Body of pancreas (tissue), 4 donors: ENCODE data around the gene VAV2.

Experiments used
- POLR2A ChIP-seq, 3 donors: fragments of 450-650 bp; IDR thresholded peaks; one replicate each; pipeline ENCODE4 v1.6.1; 2016; ENCODE audit warnings: antibody characterized with exemption in 3 of 3, mild to moderate bottlenecking in 2 of 3
- TF ChIP-seq, protein P1 (sequence below), 7 experiments: fragments of 450-650 bp in 4 of 7; fragments of 200-600 bp in 3 of 7; sonication (generic) in 3 of 7; IDR thresholded peaks; one replicate each; pipeline ENCODE4 v1.5.1; 2016 to 2019; ENCODE audit warnings: antibody characterized with exemption in 7 of 7

DNA sequence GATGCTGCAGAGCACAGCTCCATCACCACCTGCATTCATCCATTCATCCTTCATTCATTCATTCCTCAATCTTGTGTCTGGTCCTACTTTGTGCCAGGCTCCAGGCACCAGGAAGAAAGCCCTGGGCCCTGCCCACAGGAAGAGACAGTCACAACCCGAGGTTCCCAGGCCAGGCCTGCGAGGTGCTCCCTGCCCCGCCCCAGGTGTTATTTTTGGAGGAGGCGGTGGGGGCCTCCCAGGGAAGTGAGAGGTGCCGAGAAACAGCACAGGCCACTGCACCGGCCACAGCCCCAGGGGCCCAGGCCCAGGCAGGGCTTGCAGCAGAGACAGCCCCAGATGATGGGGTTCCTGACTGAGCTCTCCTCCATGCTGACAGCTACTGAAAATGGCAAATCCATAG lies 33.4 kb downstream of the VAV2 start:
- TF ChIP-seq, protein P1, sequence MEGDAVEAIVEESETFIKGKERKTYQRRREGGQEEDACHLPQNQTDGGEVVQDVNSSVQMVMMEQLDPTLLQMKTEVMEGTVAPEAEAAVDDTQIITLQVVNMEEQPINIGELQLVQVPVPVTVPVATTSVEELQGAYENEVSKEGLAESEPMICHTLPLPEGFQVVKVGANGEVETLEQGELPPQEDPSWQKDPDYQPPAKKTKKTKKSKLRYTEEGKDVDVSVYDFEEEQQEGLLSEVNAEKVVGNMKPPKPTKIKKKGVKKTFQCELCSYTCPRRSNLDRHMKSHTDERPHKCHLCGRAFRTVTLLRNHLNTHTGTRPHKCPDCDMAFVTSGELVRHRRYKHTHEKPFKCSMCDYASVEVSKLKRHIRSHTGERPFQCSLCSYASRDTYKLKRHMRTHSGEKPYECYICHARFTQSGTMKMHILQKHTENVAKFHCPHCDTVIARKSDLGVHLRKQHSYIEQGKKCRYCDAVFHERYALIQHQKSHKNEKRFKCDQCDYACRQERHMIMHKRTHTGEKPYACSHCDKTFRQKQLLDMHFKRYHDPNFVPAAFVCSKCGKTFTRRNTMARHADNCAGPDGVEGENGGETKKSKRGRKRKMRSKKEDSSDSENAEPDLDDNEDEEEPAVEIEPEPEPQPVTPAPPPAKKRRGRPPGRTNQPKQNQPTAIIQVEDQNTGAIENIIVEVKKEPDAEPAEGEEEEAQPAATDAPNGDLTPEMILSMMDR (IDR thresholded peaks at IDR 0.05), result no peak
- no peak for TF ChIP-seq POLR2A (IDR thresholded peaks at IDR 0.05)
